CD8-positive, alpha-beta memory T cell (primary cell): Measurements from ENCODE around the gene SAP25. TPM values are rescaled to one million over a fixed set of nuclear protein-coding genes. Genes with fewer than 3 reads are reported as not detected.

Experiments used
- CTCF ChIA-PET: fragments of 350-600 bp; sonication (Branson Sonifier 250); formaldehyde crosslinking; loops from one replicate; lab custom pipeline; 2021; ENCODE audit warnings: antibody characterized with exemption; lab: Charles Lee
- POLR2A ChIA-PET: fragments of 350-600 bp; sonication (Branson Sonifier 250); formaldehyde crosslinking; loops from one replicate; lab custom pipeline; 2021; ENCODE audit warnings: antibody characterized with exemption; lab: Charles Lee
- DNase-seq, 5 donors: peaks; one replicate each; pipeline versions ENCODE4 v3.0.0 to v3.0.0-alpha.2; 2020 to 2022; ENCODE audit warnings: mixed read lengths in 1 of 5
- H3K27ac ChIP-seq: one replicate; pipeline ENCODE4 v1.7.0; 2013; ENCODE audit warnings: low read depth, mild to moderate bottlenecking, low read length, moderate library complexity
- H3K27me3 ChIP-seq: 2 replicates; pipeline ENCODE4 v1.7.0; 2013; ENCODE audit warnings: low read length, mild to moderate bottlenecking; ENCODE audit not compliant: insufficient read depth, poor library complexity, severe bottlenecking
- H3K36me3 ChIP-seq: 2 replicates; pipeline ENCODE4 v1.7.0; 2013; ENCODE audit warnings: mild to moderate bottlenecking, low read length, moderate library complexity; ENCODE audit not compliant: insufficient read depth
- H3K4me1 ChIP-seq: 2 replicates; pipeline ENCODE4 v1.7.0; 2013; ENCODE audit warnings: mild to moderate bottlenecking, low read length, moderate library complexity; ENCODE audit not compliant: insufficient read depth
- H3K4me3 ChIP-seq: 2 replicates; pipeline ENCODE4 v1.7.0; 2013; ENCODE audit warnings: mild to moderate bottlenecking, low read length
- H3K9me3 ChIP-seq: 2 replicates; pipeline ENCODE4 v1.7.0; 2013; ENCODE audit warnings: mild to moderate bottlenecking, low read length
- H3K27ac Mint-ChIP-seq, 8 donors: one replicate each; pipeline ENCODE4 v1.8.0; 2020 to 2021; ENCODE audit warnings: mixed read lengths in 8 of 8, mild to moderate bottlenecking in 6 of 8, inconsistent platforms in 3 of 8, moderate library complexity in 3 of 8
- H3K27me3 Mint-ChIP-seq, 2 donors: one replicate each; pipeline ENCODE4 v1.8.0; 2020 to 2021; ENCODE audit warnings: mixed read lengths in 2 of 2, mild to moderate bottlenecking in 1 of 2, moderate library complexity in 1 of 2
- H3K36me3 Mint-ChIP-seq, 3 donors: one replicate each; pipeline ENCODE4 v1.8.0; 2020 to 2021; ENCODE audit warnings: mixed read lengths in 3 of 3, inconsistent platforms in 1 of 3, mild to moderate bottlenecking in 1 of 3
- H3K4me1 Mint-ChIP-seq, 3 donors: one replicate each; pipeline ENCODE4 v1.8.0; 2020 to 2021; ENCODE audit warnings: mixed read lengths in 3 of 3, inconsistent platforms in 1 of 3, mild to moderate bottlenecking in 1 of 3
- H3K4me3 Mint-ChIP-seq, 7 donors: one replicate each; pipeline ENCODE4 v1.8.0; 2020 to 2021; ENCODE audit warnings: mixed read lengths in 7 of 7, mild to moderate bottlenecking in 6 of 7, moderate library complexity in 4 of 7, inconsistent platforms in 2 of 7
- H3K9me3 Mint-ChIP-seq, 5 donors: one replicate each; pipeline ENCODE4 v1.8.0; 2020 to 2022; ENCODE audit warnings: mixed read lengths in 5 of 5, mild to moderate bottlenecking in 3 of 5, moderate library complexity in 2 of 5, inconsistent platforms in 1 of 5
- polyA plus RNA-seq: library from polyadenylated mRNA; unstranded; fragments of 300-500 nt; fragmentation: Illumina TruSeq; gene quantifications from one replicate; pipeline ENCODE4 v1.2.3, GENCODE V29; 2021
- total RNA-seq, 2 experiments: library from RNA; stranded (reverse); gene quantifications; one replicate each; pipeline ENCODE4 v1.2.3, GENCODE V29; 2021

SAP25 gene
- total and polyA plus RNA-seq, 3 experiments from 2014 or later = 0.56 to 14.3 (median 13.9) TPM

- Mint-ChIP-seq H3K4me3 (peak within 1 kb of the TSS; percentile 91 to 100 (median 99)), H3K27me3 (no peaks in the 10 kb centered on the region), H3K9me3 (no peaks in the 10 kb centered on the region), H3K4me1 (peaks cover 20 to 24% (median 23%) of the 10 kb centered on the region in 3 donors), H3K27ac (peak within 1 kb of the TSS; percentile 94 to 100 (median 100)), H3K36me3 (peaks cover 0 to 10% (median 7%) of the 10 kb centered on the region in 3 donors)
- no peaks in the 10 kb centered on the region for H3K36me3 ChIP-seq
- H3K27ac ChIP-seq = peak within 1 kb of the TSS; percentile 99
- CTCF ChIA-PET = interaction anchor here (0.7 to 3.4 kb wide), 20 partner anchors 9 to 240 kb away, joined by 3 to 21 read pairs (median 6); partner anchors contain the start of genes FBXO24, GIGYF1, LRCH4 and POP7
- POLR2A ChIA-PET = interaction anchor here (0.7 to 3.5 kb wide), 16 partner anchors 15 to 183 kb away, joined by 3 to 31 read pairs (median 10); partner anchors contain the start of genes FBXO24, GNB2, LRCH4 and MEPCE
- peak within 1 kb of the TSS; percentile 99 for H3K4me3 ChIP-seq
- peaks cover 19% of the 10 kb centered on the region for H3K4me1 ChIP-seq
- DNase-seq = peak; percentile 96 to 98 (median 98)
- no peaks in the 10 kb centered on the region for H3K27me3 ChIP-seq
- no peaks in the 10 kb centered on the region for H3K9me3 ChIP-seq
Measured at GRCh38 chr7:100611983-100612729, 38.5 kb upstream of the SAP25 start, which contains the start of gene MOSPD3. MOSPD3 (plus strand) TSS chr7:100612540; CDS start chr7:100612792, 252 bp downstream.

- no peak for DNase-seq
- ChIA-PET CTCF (no interaction called here), POLR2A (no interaction called here)
- Histone ChIP-seq H3K27me3 (no peaks in the 10 kb centered on the region), H3K9me3 (no peaks in the 10 kb centered on the region), H3K4me1 (peaks cover 23% of the 10 kb centered on the region), H3K36me3 (no peaks in the 10 kb centered on the region), H3K4me3 (no peak overlapping the region), H3K27ac (no peak overlapping the region)
- Mint-ChIP-seq H3K27me3 (no peaks in the 10 kb centered on the region), H3K36me3 (peaks cover 0 to 7% (median 2%) of the 10 kb centered on the region in 3 donors), H3K27ac (peak overlapping the region in 5 of 8 donors; percentile 4 to 34 (median 25)), H3K4me3 (peak overlapping the region in 6 of 7 donors; percentile 1 to 57 (median 32)), H3K9me3 (no peaks in the 10 kb centered on the region), H3K4me1 (peaks cover 24 to 35% (median 34%) of the 10 kb centered on the region in 3 donors)
Measured at GRCh38 chr7:100609958-100610357, 36.3 kb upstream of the SAP25 start.

- Mint-ChIP-seq H3K27ac (peak overlapping the region in 4 of 8 donors; percentile 44 to 76 (median 55)), H3K36me3 (peaks cover 0 to 2% (median 0%) of the 10 kb centered on the region in 3 donors), H3K9me3 (no peaks in the 10 kb centered on the region), H3K27me3 (no peaks in the 10 kb centered on the region), H3K4me3 (peak overlapping the region in 2 of 7 donors; percentile 4 to 73), H3K4me1 (peaks cover 15 to 37% (median 23%) of the 10 kb centered on the region in 3 donors)
- Histone ChIP-seq H3K4me3 (no peak overlapping the region), H3K27ac (no peak overlapping the region), H3K27me3 (no peaks in the 10 kb centered on the region), H3K4me1 (peaks cover 18% of the 10 kb centered on the region), H3K36me3 (no peaks in the 10 kb centered on the region), H3K9me3 (no peaks in the 10 kb centered on the region)
- CTCF ChIA-PET = interaction anchor here (0.8 to 1.7 kb wide), 4 partner anchors 22 to 106 kb away, joined by 3 to 5 read pairs (median 3); partner anchors contain the start of gene POP7
- POLR2A ChIA-PET = interaction anchor here (0.6 to 1.2 kb wide), 2 partner anchors 21 to 98 kb away, joined by 3 to 4 read pairs; partner anchors contain the start of genes FBXO24 and LRCH4
- DNase-seq = no peak
Measured at GRCh38 chr7:100607111-100607510, 33.4 kb upstream of the SAP25 start.

GRCh38 chr7:100606313-100606712 lies 32.6 kb upstream of the SAP25 start:
- peak overlapping the region in 1 of 8 donors; percentile 64 for H3K27ac Mint-ChIP-seq
- CTCF ChIA-PET = interaction anchor here (0.9 to 1.9 kb wide), 6 partner anchors 17 to 99 kb away, joined by 3 to 10 read pairs (median 8); partner anchors contain the start of genes FBXO24, LRCH4 and POP7
- POLR2A ChIA-PET = interaction anchor here (1.2 to 1.3 kb wide), 2 partner anchors 22 to 99 kb away, joined by 4 to 5 read pairs; no protein-coding TSS in a partner anchor

GRCh38 chr7:100604976-100605911 lies 31.5 kb upstream of the SAP25 start:
- ChIA-PET POLR2A (interaction anchor here (0.6 to 3.2 kb wide), 6 partner anchors 19 to 76 kb away, joined by 3 to 14 read pairs (median 3); partner anchors contain the start of genes FBXO24 and LRCH4), CTCF (interaction anchor here (0.7 to 1.9 kb wide), 11 partner anchors 8 to 247 kb away, joined by 3 to 10 read pairs (median 4); partner anchors contain the start of genes FBXO24, LRCH4 and SLC12A9)
- Histone ChIP-seq H3K27ac (peak overlapping the region; percentile 47), H3K4me1 (peaks cover 18% of the 10 kb centered on the region), H3K36me3 (no peaks in the 10 kb centered on the region), H3K4me3 (peak overlapping the region; percentile 38), H3K27me3 (no peaks in the 10 kb centered on the region), H3K9me3 (no peaks in the 10 kb centered on the region)
- Mint-ChIP-seq H3K9me3 (no peaks in the 10 kb centered on the region), H3K27ac (peak overlapping the region in 7 of 8 donors; percentile 56 to 89 (median 79)), H3K27me3 (no peaks in the 10 kb centered on the region), H3K4me3 (peak overlapping the region; percentile 81 to 95 (median 87)), H3K36me3 (no peaks in the 10 kb centered on the region), H3K4me1 (peaks cover 11 to 30% (median 18%) of the 10 kb centered on the region in 3 donors)
- peak in 4 of 5 donors; percentile 24 to 61 (median 42) for DNase-seq

More at GRCh38 chr7:100606313-100606712, 32.6 kb upstream of the SAP25 start:
- Mint-ChIP-seq H3K27me3 (no peaks in the 10 kb centered on the region), H3K4me3 (peak overlapping the region in 6 of 7 donors; percentile 11 to 95 (median 72)), H3K9me3 (no peaks in the 10 kb centered on the region), H3K4me1 (peaks cover 11 to 34% (median 18%) of the 10 kb centered on the region in 3 donors), H3K36me3 (no peaks in the 10 kb centered on the region)
- no peaks in the 10 kb centered on the region for H3K36me3 ChIP-seq
- DNase-seq = no peak
- no peaks in the 10 kb centered on the region for H3K9me3 ChIP-seq
- H3K4me1 ChIP-seq = peaks cover 18% of the 10 kb centered on the region
- no peak overlapping the region for H3K27ac ChIP-seq
- H3K27me3 ChIP-seq = no peaks in the 10 kb centered on the region
- no peak overlapping the region for H3K4me3 ChIP-seq

GRCh38 chr7:100604028-100604975 lies 30.6 kb upstream of the SAP25 start:
- H3K9me3 Mint-ChIP-seq = no peaks in the 10 kb centered on the region
- H3K4me3 Mint-ChIP-seq = peak overlapping the region; percentile 81 to 95 (median 87)
- peaks cover 11 to 30% (median 18%) of the 10 kb centered on the region in 3 donors for H3K4me1 Mint-ChIP-seq
- H3K27me3 Mint-ChIP-seq = no peaks in the 10 kb centered on the region
- peak overlapping the region; percentile 38 to 98 (median 94) for H3K27ac Mint-ChIP-seq
- H3K4me1 ChIP-seq = peaks cover 18% of the 10 kb centered on the region
- ChIA-PET CTCF (interaction anchor here (0.8 to 2.0 kb wide), 14 partner anchors 9 to 248 kb away, joined by 3 to 10 read pairs (median 4); partner anchors contain the start of genes FBXO24, LRCH4, MOSPD3 and SLC12A9), POLR2A (interaction anchor here (0.6 to 3.2 kb wide), 8 partner anchors 18 to 176 kb away, joined by 3 to 14 read pairs (median 3); partner anchors contain the start of genes FBXO24, LRCH4 and ZCWPW1)
- H3K27me3 ChIP-seq = no peaks in the 10 kb centered on the region
- peak overlapping the region; percentile 55 for H3K4me3 ChIP-seq
- no peaks in the 10 kb centered on the region for H3K36me3 Mint-ChIP-seq
- H3K27ac ChIP-seq = peak overlapping the region; percentile 75
- DNase-seq = peak; percentile 64 to 88 (median 76)
- H3K9me3 ChIP-seq = no peaks in the 10 kb centered on the region
- no peaks in the 10 kb centered on the region for H3K36me3 ChIP-seq
